Putamen (tissue), 1 donor: ENCODE measurements around the gene ZNRF3.
A peak's percentile ranks its signal among the peaks of the same experiment; 100 is the strongest.
"Not testable (repeated sequence)": the region's sequence is repeated elsewhere in the genome, so short reads cannot be mapped to it uniquely, and the experiment has no call there.

ENCODE experiments used
- DNase-seq: peaks from one replicate; pipeline ENCODE4 v3.0.0-alpha.2; 2016; ENCODE audit warnings: low spot score

The ZNRF3 gene

GRCh38 chr22:28882878-28883656 is at the start of gene ZNRF3:
Gene ZNRF3, plus strand, starts transcription at chr22:28883572. Its CDS starts 195 bp downstream, at chr22:28883767.
- DNase-seq: peak; percentile 94

- DNase-seq: no peak
Measured at GRCh38 chr22:28835630-28836189, 47.7 kb upstream of the ZNRF3 start.

- DNase-seq: no peak
Measured at GRCh38 chr22:28837640-28838039, 45.7 kb upstream of the ZNRF3 start.

- DNase-seq: no peak
Measured at GRCh38 chr22:28838971-28839370, 44.4 kb upstream of the ZNRF3 start.

- DNase-seq: no peak
Measured at GRCh38 chr22:28841111-28841510, 42.3 kb upstream of the ZNRF3 start.

- DNase-seq: no peak
Measured at GRCh38 chr22:28843633-28844032, 39.7 kb upstream of the ZNRF3 start.

GRCh38 chr22:28844277-28844676 is 39.1 kb upstream of the ZNRF3 start:
- DNase-seq: not testable (repeated sequence)

GRCh38 chr22:28846994-28847393 is 36.4 kb upstream of the ZNRF3 start:
- no peak for DNase-seq

GRCh38 chr22:28855355-28856094 is 27.8 kb upstream of the ZNRF3 start:
- peak; percentile 74 for DNase-seq

GRCh38 chr22:28856095-28856455 is 27.3 kb upstream of the ZNRF3 start:
- DNase-seq: no peak

- DNase-seq: no peak
Measured at GRCh38 chr22:28857288-28857687, 26.1 kb upstream of the ZNRF3 start.

GRCh38 chr22:28864878-28865596 is 18.3 kb upstream of the ZNRF3 start:
- no peak for DNase-seq

GRCh38 chr22:28867191-28867590 is 16.2 kb upstream of the ZNRF3 start:
- DNase-seq: no peak

- DNase-seq: not testable (repeated sequence)
Measured at GRCh38 chr22:28868389-28868788, 15.0 kb upstream of the ZNRF3 start.

GRCh38 chr22:28869736-28870135 is 13.6 kb upstream of the ZNRF3 start:
- DNase-seq: no peak

- DNase-seq: no peak
Measured at GRCh38 chr22:28873183-28873963, 10.0 kb upstream of the ZNRF3 start.

- DNase-seq: no peak
Measured at GRCh38 chr22:28874061-28874460, 9.3 kb upstream of the ZNRF3 start.

GRCh38 chr22:28874811-28875320 is 8.5 kb upstream of the ZNRF3 start:
- DNase-seq: no peak

- no peak for DNase-seq
Measured at GRCh38 chr22:28882545-28882877, 861 bp upstream of the ZNRF3 start.

- DNase-seq: no peak
Measured at GRCh38 chr22:28883657-28883916, 215 bp downstream of the ZNRF3 start.

GRCh38 chr22:28883917-28884746 is 760 bp downstream of the ZNRF3 start:
- DNase-seq: no peak
